ENCODE data around the gene CCDC12. TPM values are rescaled to one million over a fixed set of nuclear protein-coding genes. Genes with fewer than 3 reads are reported as not detected.
A peak's percentile ranks its signal among the peaks of the same experiment; 100 is the strongest.

Gene CCDC12
- total and polyA plus RNA-seq, 2 of the 13 experiments (the other 11 are each of a cell fraction or from before 2014, with no cell fraction given) = 30.1 to 49.5 TPM

- TF ChIP-seq GMEB1 (CRISPR knock-in tag; IDR thresholded peaks at IDR 0.05; ENCODE audit: borderline replicate concordance) (peak; percentile 68; the same call in 1 of the 2 replicates), ZNF747 (CRISPR knock-in tag; IDR thresholded peaks at IDR 0.05; ENCODE audit: borderline replicate concordance) (no peak; the same call in 1 of the 2 replicates), JUNB (CRISPR knock-in tag; IDR thresholded peaks at IDR 0.05; ENCODE audit: borderline replicate concordance) (no peak), PHF21A (CRISPR knock-in tag; IDR thresholded peaks at IDR 0.05) (peak; percentile 69; the same call in 1 of the 2 replicates), ZNF263 (CRISPR knock-in tag; IDR thresholded peaks at IDR 0.05) (no peak; the same call in 1 of the 2 replicates), CREB1 (IDR thresholded peaks at IDR 0.05) (no peak), CREB1 (CRISPR knock-in tag; IDR thresholded peaks at IDR 0.05) (0 out of 2 replicates have a peak, but pooled peaks have one; percentile 26), ZNF713 (CRISPR knock-in tag; IDR thresholded peaks at IDR 0.05) (no peak), ZNF230 (CRISPR knock-in tag; IDR thresholded peaks at IDR 0.05) (no peak), NCOR1 (IDR thresholded peaks at IDR 0.05; ENCODE audit: borderline replicate concordance, low read length) (no peak), ZNF75D (CRISPR knock-in tag; IDR thresholded peaks at IDR 0.05; ENCODE audit: borderline replicate concordance) (no peak), HMG20A (CRISPR knock-in tag; IDR thresholded peaks at IDR 0.05; ENCODE audit: borderline replicate concordance) (no peak), ZNF367 (CRISPR knock-in tag; IDR thresholded peaks at IDR 0.05; ENCODE audit: borderline replicate concordance) (0 out of 2 replicates have a peak, but pooled peaks have one; percentile 34), ZNF839 (CRISPR knock-in tag; IDR thresholded peaks at IDR 0.05; ENCODE audit: borderline replicate concordance) (0 out of 2 replicates have a peak, but pooled peaks have one; percentile 15), ARHGAP35 (CRISPR knock-in tag; IDR thresholded peaks at IDR 0.05; ENCODE audit: borderline replicate concordance) (peak; percentile 82; the same call in 1 of the 2 replicates)
- TF ChIP-seq, protein P1, sequence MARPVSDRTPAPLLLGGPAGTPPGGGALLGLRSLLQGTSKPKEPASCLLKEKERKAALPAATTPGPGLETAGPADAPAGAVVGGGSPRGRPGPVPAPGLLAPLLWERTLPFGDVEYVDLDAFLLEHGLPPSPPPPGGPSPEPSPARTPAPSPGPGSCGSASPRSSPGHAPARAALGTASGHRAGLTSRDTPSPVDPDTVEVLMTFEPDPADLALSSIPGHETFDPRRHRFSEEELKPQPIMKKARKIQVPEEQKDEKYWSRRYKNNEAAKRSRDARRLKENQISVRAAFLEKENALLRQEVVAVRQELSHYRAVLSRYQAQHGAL (CRISPR knock-in tag; IDR thresholded peaks at IDR 0.05; ENCODE audit: not compliant biosample characterization) = no peak
- TF ChIP-seq, protein P2, sequence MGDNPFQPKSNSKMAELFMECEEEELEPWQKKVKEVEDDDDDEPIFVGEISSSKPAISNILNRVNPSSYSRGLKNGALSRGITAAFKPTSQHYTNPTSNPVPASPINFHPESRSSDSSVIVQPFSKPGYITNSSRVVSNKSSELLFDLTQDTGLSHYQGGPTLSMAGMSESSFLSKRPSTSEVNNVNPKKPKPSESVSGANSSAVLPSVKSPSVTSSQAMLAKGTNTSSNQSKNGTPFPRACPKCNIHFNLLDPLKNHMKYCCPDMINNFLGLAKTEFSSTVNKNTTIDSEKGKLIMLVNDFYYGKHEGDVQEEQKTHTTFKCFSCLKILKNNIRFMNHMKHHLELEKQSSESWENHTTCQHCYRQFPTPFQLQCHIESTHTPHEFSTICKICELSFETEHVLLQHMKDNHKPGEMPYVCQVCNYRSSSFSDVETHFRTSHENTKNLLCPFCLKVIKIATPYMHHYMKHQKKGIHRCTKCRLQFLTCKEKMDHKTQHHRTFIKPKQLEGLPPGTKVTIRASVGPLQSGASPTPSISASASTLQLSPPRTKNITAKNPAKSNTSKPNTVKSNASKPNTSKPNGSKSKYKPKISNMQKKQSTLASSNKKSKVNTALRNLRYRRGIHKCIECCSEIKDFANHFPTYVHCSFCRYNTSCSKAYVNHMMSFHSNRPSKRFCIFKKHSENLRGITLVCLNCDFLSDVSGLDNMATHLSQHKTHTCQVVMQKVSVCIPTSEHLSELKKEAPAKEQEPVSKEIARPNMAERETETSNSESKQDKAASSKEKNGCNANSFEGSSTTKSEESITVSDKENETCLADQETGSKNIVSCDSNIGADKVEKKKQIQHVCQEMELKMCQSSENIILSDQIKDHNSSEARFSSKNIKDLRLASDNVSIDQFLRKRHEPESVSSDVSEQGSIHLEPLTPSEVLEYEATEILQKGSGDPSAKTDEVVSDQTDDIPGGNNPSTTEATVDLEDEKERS (CRISPR knock-in tag; IDR thresholded peaks at IDR 0.05) = no peak
- TF ChIP-seq, protein P3, sequence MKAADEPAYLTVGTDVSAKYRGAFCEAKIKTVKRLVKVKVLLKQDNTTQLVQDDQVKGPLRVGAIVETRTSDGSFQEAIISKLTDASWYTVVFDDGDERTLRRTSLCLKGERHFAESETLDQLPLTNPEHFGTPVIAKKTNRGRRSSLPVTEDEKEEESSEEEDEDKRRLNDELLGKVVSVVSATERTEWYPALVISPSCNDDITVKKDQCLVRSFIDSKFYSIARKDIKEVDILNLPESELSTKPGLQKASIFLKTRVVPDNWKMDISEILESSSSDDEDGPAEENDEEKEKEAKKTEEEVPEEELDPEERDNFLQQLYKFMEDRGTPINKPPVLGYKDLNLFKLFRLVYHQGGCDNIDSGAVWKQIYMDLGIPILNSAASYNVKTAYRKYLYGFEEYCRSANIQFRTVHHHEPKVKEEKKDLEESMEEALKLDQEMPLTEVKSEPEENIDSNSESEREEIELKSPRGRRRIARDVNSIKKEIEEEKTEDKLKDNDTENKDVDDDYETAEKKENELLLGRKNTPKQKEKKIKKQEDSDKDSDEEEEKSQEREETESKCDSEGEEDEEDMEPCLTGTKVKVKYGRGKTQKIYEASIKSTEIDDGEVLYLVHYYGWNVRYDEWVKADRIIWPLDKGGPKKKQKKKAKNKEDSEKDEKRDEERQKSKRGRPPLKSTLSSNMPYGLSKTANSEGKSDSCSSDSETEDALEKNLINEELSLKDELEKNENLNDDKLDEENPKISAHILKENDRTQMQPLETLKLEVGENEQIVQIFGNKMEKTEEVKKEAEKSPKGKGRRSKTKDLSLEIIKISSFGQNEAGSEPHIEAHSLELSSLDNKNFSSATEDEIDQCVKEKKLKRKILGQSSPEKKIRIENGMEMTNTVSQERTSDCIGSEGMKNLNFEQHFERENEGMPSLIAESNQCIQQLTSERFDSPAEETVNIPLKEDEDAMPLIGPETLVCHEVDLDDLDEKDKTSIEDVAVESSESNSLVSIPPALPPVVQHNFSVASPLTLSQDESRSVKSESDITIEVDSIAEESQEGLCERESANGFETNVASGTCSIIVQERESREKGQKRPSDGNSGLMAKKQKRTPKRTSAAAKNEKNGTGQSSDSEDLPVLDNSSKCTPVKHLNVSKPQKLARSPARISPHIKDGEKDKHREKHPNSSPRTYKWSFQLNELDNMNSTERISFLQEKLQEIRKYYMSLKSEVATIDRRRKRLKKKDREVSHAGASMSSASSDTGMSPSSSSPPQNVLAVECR (CRISPR knock-in tag; IDR thresholded peaks at IDR 0.05; ENCODE audit: borderline replicate concordance) = peak; percentile 80; the same call in 1 of the 2 replicates
Observed at GRCh38 chr3:46976326-46977190, at the start of gene CCDC12 (continued).
